Measurements from ENCODE around the gene COPS2. TPM values are rescaled to one million over a fixed set of nuclear protein-coding genes. Genes with fewer than 3 reads are reported as not detected.

COPS2 gene
- polyA plus RNA-seq, 3 donors from 2014 or later, result 18.1 to 30.0 (median 21.6) TPM

GRCh38 chr15:49116108-49116857 lies 39.1 kb downstream of the COPS2 start:
- Mint-ChIP-seq H3K27ac (no peak overlapping the region), H3K36me3 (peaks cover 23 to 32% (median 31%) of the 10 kb centered on the region in 3 donors), H3K4me1 (no peaks in the 10 kb centered on the region), H3K4me3 (no peak overlapping the region), H3K9me3 (peaks cover 3 to 11% (median 7%) of the 10 kb centered on the region in 6 donors), H3K27me3 (ENCODE audit: low read depth in 3 of 3) (no peaks in the 10 kb centered on the region)
- no peak for DNase-seq

- Mint-ChIP-seq H3K27me3 (ENCODE audit: low read depth in 3 of 3) (no peaks in the 10 kb centered on the region), H3K27ac (no peak overlapping the region), H3K4me3 (no peak overlapping the region), H3K9me3 (peaks cover 4 to 13% (median 7%) of the 10 kb centered on the region in 6 donors), H3K4me1 (no peaks in the 10 kb centered on the region), H3K36me3 (peaks cover 27 to 36% (median 35%) of the 10 kb centered on the region in 3 donors)
- no peak for DNase-seq
Measured at GRCh38 chr15:49115062-49115461, 40.3 kb downstream of the COPS2 start.

DNA sequence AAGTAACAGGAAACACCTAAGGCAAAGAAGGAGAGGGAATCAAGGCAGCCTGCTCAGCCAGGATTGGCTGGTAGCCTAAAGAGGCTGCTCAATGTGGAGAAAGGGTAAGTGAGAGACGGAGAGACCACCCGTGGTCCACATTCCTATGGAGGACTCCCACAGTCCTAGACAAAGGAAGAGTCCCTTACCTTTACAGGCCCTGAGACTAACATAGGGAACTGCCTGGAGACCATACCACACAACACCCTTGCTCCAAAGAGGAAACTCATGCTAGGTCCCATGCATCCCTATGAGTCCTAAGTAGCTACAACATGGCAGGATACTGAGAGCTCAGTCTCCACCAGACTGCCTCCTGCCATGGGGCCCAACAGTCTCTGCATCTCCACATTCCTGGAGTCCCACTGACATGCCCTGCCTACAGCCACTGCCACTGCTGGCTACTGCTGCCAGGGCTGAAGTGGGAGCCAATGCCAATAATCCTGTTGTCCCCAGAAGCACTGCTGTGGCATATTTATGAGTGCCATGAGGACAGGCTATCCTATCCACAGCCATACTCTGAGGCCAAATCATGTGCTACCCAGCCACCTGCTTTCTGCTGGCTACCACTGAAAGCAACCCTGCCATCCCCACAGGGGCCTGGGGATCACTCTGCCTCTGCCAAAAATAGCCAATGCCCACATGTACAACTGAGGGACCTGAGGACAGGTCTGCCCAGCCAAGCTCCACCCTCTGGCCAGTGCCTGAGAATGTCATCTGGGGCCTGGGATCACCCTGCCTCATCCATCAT lies 45.0 kb downstream of the COPS2 start:
- Mint-ChIP-seq H3K36me3 (peaks cover 34 to 39% (median 38%) of the 10 kb centered on the region in 3 donors), H3K4me3 (no peak overlapping the region), H3K4me1 (no peaks in the 10 kb centered on the region), H3K27me3 (ENCODE audit: low read depth in 3 of 3) (no peaks in the 10 kb centered on the region), H3K27ac (no peak overlapping the region), H3K9me3 (peaks cover 4 to 13% (median 7%) of the 10 kb centered on the region in 6 donors)
- no peak for DNase-seq

GRCh38 chr15:49103002-49103401 lies 52.4 kb downstream of the COPS2 start:
- Mint-ChIP-seq H3K9me3 (no peaks in the 10 kb centered on the region), H3K4me1 (no peaks in the 10 kb centered on the region), H3K4me3 (no peak overlapping the region), H3K36me3 (peaks cover 10 to 11% (median 10%) of the 10 kb centered on the region in 3 donors), H3K27ac (no peak overlapping the region), H3K27me3 (ENCODE audit: low read depth in 3 of 3) (no peaks in the 10 kb centered on the region)
- no peak for DNase-seq

GRCh38 chr15:49101536-49101935 lies 53.9 kb downstream of the COPS2 start:
- H3K36me3 Mint-ChIP-seq, result peaks cover 9 to 15% (median 11%) of the 10 kb centered on the region in 3 donors
- H3K27me3 Mint-ChIP-seq (ENCODE audit: low read depth in 3 of 3), result no peaks in the 10 kb centered on the region
- H3K4me3 Mint-ChIP-seq, result no peak overlapping the region
- no peaks in the 10 kb centered on the region for H3K9me3 Mint-ChIP-seq
- H3K27ac Mint-ChIP-seq, result no peak overlapping the region
- H3K4me1 Mint-ChIP-seq, result no peaks in the 10 kb centered on the region
- no peak for DNase-seq

DNA sequence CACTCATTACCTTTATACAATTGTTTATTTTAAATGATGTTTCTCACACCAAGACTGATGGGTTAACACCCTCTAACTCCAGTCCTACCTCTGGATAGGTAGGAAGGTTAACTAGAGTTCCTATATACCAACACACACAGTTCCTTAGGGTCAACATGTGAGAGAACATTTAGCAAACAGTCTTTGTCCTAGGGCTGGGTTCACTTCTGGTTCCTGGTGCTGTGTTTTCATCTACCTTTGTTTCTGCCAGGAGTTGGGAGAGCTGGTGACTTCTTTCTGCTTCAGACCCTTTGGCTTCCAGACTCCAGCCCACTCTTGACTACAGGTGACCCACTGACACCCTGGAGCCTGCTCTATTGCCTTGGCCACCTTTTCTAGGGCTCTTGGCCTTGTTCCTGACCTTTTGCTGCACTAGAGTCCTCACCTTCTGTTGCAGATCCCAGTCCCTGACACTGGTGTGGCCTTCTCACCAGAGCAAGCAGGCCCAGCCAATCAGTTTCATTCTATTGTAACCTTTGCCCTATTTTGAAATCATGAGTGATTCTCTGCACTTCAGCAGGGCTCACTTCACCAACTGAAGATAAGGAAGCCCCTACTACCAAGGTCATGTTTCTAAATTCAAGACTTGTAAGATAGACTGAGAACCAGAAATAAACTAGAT lies 59.2 kb downstream of the COPS2 start:
- no peak for DNase-seq
- Mint-ChIP-seq H3K4me3 (no peak overlapping the region), H3K9me3 (no peaks in the 10 kb centered on the region), H3K4me1 (no peaks in the 10 kb centered on the region), H3K36me3 (peaks cover 0 to 6% (median 6%) of the 10 kb centered on the region in 3 donors), H3K27ac (no peak overlapping the region), H3K27me3 (ENCODE audit: low read depth in 3 of 3) (peaks cover 0 to 2% (median 0%) of the 10 kb centered on the region in 3 donors)

GRCh38 chr15:49094923-49095322 lies 60.5 kb downstream of the COPS2 start:
- Mint-ChIP-seq H3K9me3 (no peaks in the 10 kb centered on the region), H3K27me3 (ENCODE audit: low read depth in 3 of 3) (peaks cover 0 to 2% (median 0%) of the 10 kb centered on the region in 3 donors), H3K4me3 (no peak overlapping the region), H3K27ac (no peak overlapping the region), H3K4me1 (no peaks in the 10 kb centered on the region), H3K36me3 (peaks cover 0 to 6% (median 6%) of the 10 kb centered on the region in 3 donors)
- DNase-seq, result no peak

- DNase-seq, result no peak
- peak overlapping the region in 1 of 6 donors; percentile 80 for H3K27ac Mint-ChIP-seq
- H3K4me3 Mint-ChIP-seq, result no peak overlapping the region
- H3K36me3 Mint-ChIP-seq, result peaks cover 0 to 6% (median 6%) of the 10 kb centered on the region in 3 donors
- no peaks in the 10 kb centered on the region for H3K9me3 Mint-ChIP-seq
- H3K4me1 Mint-ChIP-seq, result no peaks in the 10 kb centered on the region
- peaks cover 0 to 2% (median 0%) of the 10 kb centered on the region in 3 donors for H3K27me3 Mint-ChIP-seq (ENCODE audit: low read depth in 3 of 3)
Measured at GRCh38 chr15:49093252-49094105, 61.9 kb downstream of the COPS2 start.

- Mint-ChIP-seq H3K4me1 (no peaks in the 10 kb centered on the region), H3K27me3 (ENCODE audit: low read depth in 3 of 3) (no peaks in the 10 kb centered on the region), H3K4me3 (no peak overlapping the region), H3K27ac (no peak overlapping the region), H3K36me3 (no peaks in the 10 kb centered on the region), H3K9me3 (no peaks in the 10 kb centered on the region)
- no peak for DNase-seq
Measured at GRCh38 chr15:49088996-49089395, 66.4 kb downstream of the COPS2 start.

DNA sequence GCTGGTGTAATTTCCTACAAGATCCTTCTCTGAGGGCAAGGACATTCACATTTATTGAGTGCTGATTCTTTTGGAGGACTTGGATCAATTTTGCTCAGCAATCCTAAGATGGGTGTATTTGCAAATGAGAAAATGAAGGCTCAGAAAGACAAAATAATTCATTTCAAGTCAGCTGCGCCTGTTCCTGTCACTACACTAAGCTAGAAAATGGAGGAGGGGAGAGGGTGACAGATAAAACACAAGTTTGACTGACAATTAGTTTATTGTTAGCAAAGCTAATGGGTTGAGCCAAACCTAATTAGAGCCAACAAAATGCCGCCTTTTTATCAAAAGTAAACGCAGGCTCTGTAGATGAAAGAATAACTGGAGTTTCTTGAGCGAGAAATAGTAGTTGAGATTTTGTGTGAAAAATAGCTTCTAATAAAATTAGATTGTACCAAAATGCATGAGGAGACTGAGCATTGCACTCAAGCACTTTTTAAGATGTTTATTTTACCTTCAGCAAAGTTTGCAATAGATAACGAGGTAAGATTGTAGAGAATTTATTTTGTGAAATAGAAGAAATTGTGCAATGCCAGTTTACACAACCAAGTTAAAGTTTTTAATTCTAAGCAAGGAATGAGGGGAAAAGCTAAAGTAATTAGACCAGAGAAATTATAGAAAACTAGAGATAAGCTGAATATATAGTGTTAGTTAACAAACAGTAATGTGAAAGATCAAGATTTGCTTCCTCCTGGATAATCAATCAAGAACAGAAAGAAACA lies 69.5 kb downstream of the COPS2 start:
- H3K4me3 Mint-ChIP-seq, result no peak overlapping the region
- H3K4me1 Mint-ChIP-seq, result no peaks in the 10 kb centered on the region
- no peak overlapping the region for H3K27ac Mint-ChIP-seq
- no peak for DNase-seq
- no peaks in the 10 kb centered on the region for H3K27me3 Mint-ChIP-seq (ENCODE audit: low read depth in 3 of 3)
- H3K36me3 Mint-ChIP-seq, result no peaks in the 10 kb centered on the region
- H3K9me3 Mint-ChIP-seq, result no peaks in the 10 kb centered on the region

DNA sequence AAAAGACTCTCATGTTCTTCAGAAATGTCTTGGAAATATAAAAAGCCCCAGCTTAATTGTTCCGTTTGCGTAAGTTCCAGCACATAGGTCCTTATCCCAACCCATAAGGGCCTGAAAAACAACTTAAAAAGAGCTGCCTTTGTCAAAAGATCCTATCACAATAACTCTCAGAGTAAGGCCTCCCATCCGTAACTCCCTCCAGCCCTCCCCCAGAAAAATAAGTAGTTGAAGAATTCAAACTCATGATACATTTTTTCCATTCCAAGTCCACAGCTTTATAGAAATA lies 71.2 kb downstream of the COPS2 start:
- DNase-seq, result no peak
- Mint-ChIP-seq H3K4me1 (no peaks in the 10 kb centered on the region), H3K4me3 (no peak overlapping the region), H3K36me3 (no peaks in the 10 kb centered on the region), H3K27me3 (ENCODE audit: low read depth in 3 of 3) (peaks cover 0 to 2% (median 0%) of the 10 kb centered on the region in 3 donors), H3K9me3 (no peaks in the 10 kb centered on the region), H3K27ac (no peak overlapping the region)

- Mint-ChIP-seq H3K9me3 (no peaks in the 10 kb centered on the region), H3K4me3 (no peak overlapping the region), H3K4me1 (no peaks in the 10 kb centered on the region), H3K27me3 (ENCODE audit: low read depth in 3 of 3) (peaks cover 0 to 2% (median 0%) of the 10 kb centered on the region in 3 donors), H3K36me3 (no peaks in the 10 kb centered on the region), H3K27ac (peak overlapping the region in 1 of 6 donors; percentile 53)
- DNase-seq, result no peak
Measured at GRCh38 chr15:49083401-49084284, 71.8 kb downstream of the COPS2 start.
